Smooth muscle cell of the pulmonary artery (primary cell): ENCODE results near the gene ALKAL2. TPM values are rescaled to one million over a fixed set of nuclear protein-coding genes. Genes with fewer than 3 reads are reported as not detected.

ENCODE experiments used
- total RNA-seq: library from RNA; depleted of rRNA; stranded (reverse); fragments of >200 nt; gene quantifications from 2 replicates; pipeline ENCODE4 v1.2.3, GENCODE V29; 2014

ALKAL2 gene, protein sequence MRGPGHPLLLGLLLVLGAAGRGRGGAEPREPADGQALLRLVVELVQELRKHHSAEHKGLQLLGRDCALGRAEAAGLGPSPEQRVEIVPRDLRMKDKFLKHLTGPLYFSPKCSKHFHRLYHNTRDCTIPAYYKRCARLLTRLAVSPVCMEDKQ
- total RNA-seq: not detected in 2 replicates

DNA sequence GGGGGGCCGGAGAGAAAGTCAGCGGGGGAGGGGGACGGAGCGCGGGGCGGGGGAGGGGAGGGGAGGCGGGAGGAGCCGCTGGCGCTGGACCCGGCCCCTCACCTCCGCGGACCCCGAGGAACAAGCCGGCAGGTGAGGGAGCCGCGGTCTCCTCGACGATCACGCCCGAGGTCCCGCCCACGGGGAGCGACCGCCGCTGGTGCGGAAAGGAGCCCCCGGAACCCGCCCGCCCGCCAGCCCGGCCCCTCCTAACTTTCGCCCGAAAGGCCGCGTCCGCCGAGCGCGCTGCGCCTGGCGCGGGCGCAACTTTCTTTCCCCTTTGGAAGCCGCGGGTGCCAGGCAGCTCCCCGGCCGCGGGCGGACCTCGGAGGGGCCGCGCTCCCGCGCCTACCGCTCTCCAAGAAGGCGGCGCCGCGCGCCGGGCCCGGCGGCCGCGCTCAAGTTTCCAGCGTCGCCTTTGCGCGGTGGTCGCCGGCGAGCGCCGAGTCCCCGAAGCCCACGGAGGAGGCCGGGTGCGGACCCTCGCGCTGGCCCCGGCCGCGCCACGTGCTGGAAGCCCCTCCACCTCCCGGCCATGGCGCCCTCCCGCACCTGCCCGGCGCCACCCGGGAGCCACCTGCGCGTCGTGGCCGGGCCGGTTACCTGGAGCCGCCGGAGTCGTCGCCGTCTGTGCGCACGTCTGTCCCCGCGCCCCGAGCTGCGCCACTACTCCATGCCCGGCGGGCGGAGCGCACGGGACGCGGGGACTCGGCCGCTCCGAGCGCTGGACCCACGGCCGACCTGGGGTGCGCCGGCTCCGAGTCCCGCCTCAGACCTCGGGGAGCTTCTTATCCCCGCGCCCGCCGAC is at the start of gene ALKAL2:
Gene ALKAL2, minus strand, starts transcription at position 181 of the 847 bp plus-strand sequence. CDS start 256 bp downstream, outside the sequence.

DNA sequence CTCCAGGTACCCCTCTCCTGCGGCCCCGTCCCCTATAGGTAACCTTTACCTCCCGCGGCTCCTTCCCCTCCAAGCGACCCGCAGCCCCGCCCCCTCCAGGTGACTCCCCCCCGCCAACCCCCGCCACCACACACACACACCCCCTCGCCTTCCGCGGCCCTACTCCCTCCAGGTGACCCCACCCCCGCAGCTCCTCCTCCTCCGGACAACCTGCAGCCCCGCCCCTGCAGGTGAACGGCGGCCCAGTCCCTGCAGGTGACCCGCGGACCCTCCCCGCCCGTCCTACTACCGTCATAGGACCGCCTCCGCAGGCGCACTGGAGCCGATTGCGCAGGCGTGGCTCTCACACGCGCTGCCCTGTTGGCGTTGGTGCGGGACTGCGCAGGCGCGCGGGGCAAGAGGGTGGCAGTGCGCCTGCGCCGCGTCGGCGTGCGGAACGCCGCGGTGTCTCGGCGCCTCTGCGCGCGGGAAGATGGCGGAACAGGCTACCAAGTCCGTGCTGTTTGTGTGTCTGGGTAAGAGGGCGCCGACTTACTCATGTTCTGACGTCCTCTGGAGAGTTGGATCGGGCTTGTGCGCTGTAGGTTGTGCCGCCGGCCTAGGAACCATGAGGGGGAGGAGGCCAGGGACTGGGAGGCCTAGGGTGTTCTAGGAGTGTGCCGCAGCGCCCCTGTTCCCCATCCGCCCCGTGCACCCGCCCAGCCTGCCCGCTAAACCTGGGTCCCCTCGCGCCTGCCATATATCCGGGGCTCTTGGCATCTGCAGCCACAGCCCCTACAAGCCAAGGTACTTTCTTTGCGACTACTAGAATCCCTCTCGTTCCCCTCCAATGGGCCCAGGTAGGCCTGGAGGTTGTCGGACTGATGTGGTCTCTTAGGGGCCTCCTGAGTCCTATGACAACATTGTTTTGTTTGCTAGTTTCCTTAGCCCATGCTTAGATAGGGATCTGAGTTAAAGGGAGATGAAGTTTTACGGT is 23.1 kb downstream of the ALKAL2 start, which contains the start of gene ACP1:
Gene ACP1, plus strand, starts transcription at position 455 of the 976 bp plus-strand sequence. Its CDS starts 18 bp downstream, at position 473.

DNA sequence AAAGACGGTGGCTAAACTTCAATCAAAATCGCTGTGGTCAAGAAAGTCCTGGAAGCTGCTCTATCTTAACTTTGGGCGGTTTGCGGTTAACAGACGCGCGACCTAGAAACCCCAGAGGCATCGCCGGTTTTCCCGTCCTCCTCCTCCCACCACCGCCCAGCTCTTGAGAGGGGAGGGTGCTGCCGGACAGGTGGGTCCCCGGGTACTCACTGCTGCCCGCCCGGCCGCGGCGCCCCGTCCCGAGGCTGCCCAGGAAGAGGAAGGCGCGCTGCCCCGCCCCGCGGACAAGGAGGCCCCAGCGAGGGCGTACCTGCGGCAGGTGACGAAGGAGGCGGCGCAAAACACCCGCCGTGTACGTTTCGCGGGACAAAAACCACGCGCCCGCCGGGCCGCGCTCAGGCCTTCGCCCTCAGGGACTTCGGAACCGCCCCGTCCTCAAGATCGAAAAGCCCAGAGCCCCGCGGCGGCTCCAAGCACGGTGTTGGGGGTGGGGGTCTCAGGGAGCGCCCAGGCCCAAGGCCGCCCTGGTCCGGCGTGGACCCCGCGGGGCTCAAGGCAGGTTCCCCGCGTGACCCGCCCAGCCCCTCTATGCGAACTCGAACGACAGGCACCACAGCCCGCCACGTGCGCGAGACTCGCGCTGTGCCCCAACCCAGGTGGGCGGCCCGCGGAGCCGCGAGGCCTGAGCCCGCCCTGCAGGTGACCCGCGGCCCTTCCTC is 24.0 kb downstream of the ALKAL2 start, which contains the start of gene SH3YL1:
Gene SH3YL1, minus strand, starts transcription at position 259 of the 719 bp plus-strand sequence. Its CDS starts 48 bp downstream, at position 211.

Other genes starting within 250 kb of the ALKAL2 start
- 0.07 and 1.1 TPM in 2 replicates for gene FAM110C, start 241.6 kb downstream of the ALKAL2 start, total RNA-seq
- gene SH3YL1, start 24.1 kb downstream of the ALKAL2 start, total RNA-seq: 45.4 and 57.3 TPM in 2 replicates
- gene ACP1, start 23.1 kb downstream of the ALKAL2 start, total RNA-seq: 77.6 and 78.7 TPM in 2 replicates